Keratinocyte (primary cell): ENCODE results near the gene HEG1.

Experiments used
- CTCF ChIP-seq, 3 experiments: IDR thresholded peaks in 1 of 3; conservative IDR thresholded peaks in 1 of 3; optimal IDR thresholded peaks in 1 of 3; 2 replicates in 2 of 3; 3 replicates in 1 of 3; pipeline versions ENCODE3 to v1.5.1; 2011; ENCODE audit warnings: low read length in 3 of 3, mild to moderate bottlenecking in 3 of 3, moderate library complexity in 2 of 3, control low read depth in 1 of 3, inconsistent platforms in 1 of 3; ENCODE audit not compliant: insufficient read depth in 2 of 3; ENCODE audit errors: extremely low read depth in 1 of 3
- EZH2 ChIP-seq: IDR thresholded peaks from one replicate; pipeline ENCODE4 v1.6.1; 2012; ENCODE audit warnings: inconsistent platforms, mild to moderate bottlenecking, low read length, moderate library complexity

GRCh38 chr3:125103406-125103805 is 47.6 kb upstream of the HEG1 start:
- TF ChIP-seq CTCF (optimal IDR thresholded peaks at IDR 0.05 in 1 of 3, IDR thresholded peaks at IDR 0.05 in 1 of 3, conservative IDR thresholded peaks at IDR 0.05 in 1 of 3; ENCODE audit: extremely low read depth in 1 of 3, insufficient read depth in 2 of 3, low read length in 3 of 3) (no peak), EZH2 (no peak)
